Peyer's patch (tissue), 4 donors: ENCODE results near the gene NCKAP5L.

Source experiments
- POLR2A ChIP-seq, 2 donors: fragments of 450-650 bp; IDR thresholded peaks; one replicate each; pipeline ENCODE4 v1.5.1; 2017; ENCODE audit warnings: antibody characterized with exemption in 2 of 2, mild to moderate bottlenecking in 2 of 2, moderate library complexity in 2 of 2
- TF ChIP-seq, protein P1 (sequence below), 6 experiments: fragments of 450-650 bp in 4 of 6; fragments of 200-600 bp in 2 of 6; sonication (generic) in 1 of 6; IDR thresholded peaks; one replicate each; pipeline ENCODE4 v1.5.1; 2017 to 2019; ENCODE audit warnings: antibody characterized with exemption in 6 of 6, mild to moderate bottlenecking in 3 of 6, moderate library complexity in 1 of 6

DNA sequence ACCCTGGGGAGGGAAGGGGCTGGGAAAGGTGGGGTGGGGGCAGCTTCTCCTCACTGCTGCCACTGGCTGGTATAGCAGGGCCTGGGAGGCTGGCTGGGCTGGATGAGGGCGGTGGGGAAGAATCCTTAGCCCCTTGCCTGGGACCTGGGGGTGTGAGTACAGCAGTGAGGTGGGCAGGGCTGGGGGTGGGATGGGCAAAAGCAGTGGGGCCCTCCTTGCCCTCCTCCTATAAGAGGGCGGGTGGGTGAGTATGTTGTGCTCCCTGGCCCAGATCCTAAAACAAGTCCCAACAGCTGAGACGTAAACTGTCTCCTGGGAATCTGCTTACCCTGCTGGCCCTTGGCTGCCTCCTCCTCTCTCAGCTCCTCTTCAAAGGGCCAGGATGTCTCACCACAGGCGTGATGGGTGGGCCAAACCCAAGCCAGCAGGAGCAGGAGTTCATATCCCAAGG is 2.2 kb downstream of the NCKAP5L start:
- TF ChIP-seq, protein P1, sequence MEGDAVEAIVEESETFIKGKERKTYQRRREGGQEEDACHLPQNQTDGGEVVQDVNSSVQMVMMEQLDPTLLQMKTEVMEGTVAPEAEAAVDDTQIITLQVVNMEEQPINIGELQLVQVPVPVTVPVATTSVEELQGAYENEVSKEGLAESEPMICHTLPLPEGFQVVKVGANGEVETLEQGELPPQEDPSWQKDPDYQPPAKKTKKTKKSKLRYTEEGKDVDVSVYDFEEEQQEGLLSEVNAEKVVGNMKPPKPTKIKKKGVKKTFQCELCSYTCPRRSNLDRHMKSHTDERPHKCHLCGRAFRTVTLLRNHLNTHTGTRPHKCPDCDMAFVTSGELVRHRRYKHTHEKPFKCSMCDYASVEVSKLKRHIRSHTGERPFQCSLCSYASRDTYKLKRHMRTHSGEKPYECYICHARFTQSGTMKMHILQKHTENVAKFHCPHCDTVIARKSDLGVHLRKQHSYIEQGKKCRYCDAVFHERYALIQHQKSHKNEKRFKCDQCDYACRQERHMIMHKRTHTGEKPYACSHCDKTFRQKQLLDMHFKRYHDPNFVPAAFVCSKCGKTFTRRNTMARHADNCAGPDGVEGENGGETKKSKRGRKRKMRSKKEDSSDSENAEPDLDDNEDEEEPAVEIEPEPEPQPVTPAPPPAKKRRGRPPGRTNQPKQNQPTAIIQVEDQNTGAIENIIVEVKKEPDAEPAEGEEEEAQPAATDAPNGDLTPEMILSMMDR (IDR thresholded peaks at IDR 0.05) = no peak
- no peak for TF ChIP-seq POLR2A (IDR thresholded peaks at IDR 0.05)
